ENCODE results near the gene GAS6.

GRCh38 chr13:113903912-113904311, 40.0 kb upstream of the GAS6 start:
- TF ChIP-seq POLR2AphosphoS5 (IDR thresholded peaks at IDR 0.05; ENCODE audit: insufficient read depth in 1 of 2, low read depth in 1 of 2): no peak
- no peak for TF ChIP-seq POLR2A (IDR thresholded peaks at IDR 0.05)
